Adipocyte (in vitro differentiated cells): Measurements from ENCODE around the gene CMTM7.

Experiments
- DNase-seq: peaks from one replicate; pipeline ENCODE4 v3.0.0-alpha.2; 2015; ENCODE audit warnings: low read depth
- H3K27me3 ChIP-seq: replicated peaks from 2 replicates; pipeline ENCODE4 v1.7.0; 2013; ENCODE audit warnings: mild to moderate bottlenecking, low read length, moderate library complexity; ENCODE audit not compliant: control insufficient read depth, insufficient read depth
- H3K36me3 ChIP-seq: 2 replicates; pipeline ENCODE4 v1.7.0; 2013; ENCODE audit warnings: low read length, mild to moderate bottlenecking, moderate library complexity; ENCODE audit not compliant: control insufficient read depth, insufficient read depth, severe bottlenecking
- H3K4me1 ChIP-seq: 2 replicates; pipeline ENCODE4 v1.7.0; 2013; ENCODE audit warnings: mild to moderate bottlenecking, low read length, moderate library complexity; ENCODE audit not compliant: control insufficient read depth, insufficient read depth
- H3K4me3 ChIP-seq: 2 replicates; pipeline ENCODE4 v1.7.0; 2013; ENCODE audit warnings: mild to moderate bottlenecking, low read length, moderate library complexity
- H3K9ac ChIP-seq: 2 replicates; pipeline ENCODE4 v1.7.0; 2013; ENCODE audit warnings: mild to moderate bottlenecking, low read length, moderate library complexity
- H3K9me3 ChIP-seq: 2 replicates; pipeline ENCODE4 v1.7.0; 2013; ENCODE audit warnings: mild to moderate bottlenecking, low read length, moderate library complexity; ENCODE audit not compliant: control insufficient read depth

CMTM7 gene

DNA sequence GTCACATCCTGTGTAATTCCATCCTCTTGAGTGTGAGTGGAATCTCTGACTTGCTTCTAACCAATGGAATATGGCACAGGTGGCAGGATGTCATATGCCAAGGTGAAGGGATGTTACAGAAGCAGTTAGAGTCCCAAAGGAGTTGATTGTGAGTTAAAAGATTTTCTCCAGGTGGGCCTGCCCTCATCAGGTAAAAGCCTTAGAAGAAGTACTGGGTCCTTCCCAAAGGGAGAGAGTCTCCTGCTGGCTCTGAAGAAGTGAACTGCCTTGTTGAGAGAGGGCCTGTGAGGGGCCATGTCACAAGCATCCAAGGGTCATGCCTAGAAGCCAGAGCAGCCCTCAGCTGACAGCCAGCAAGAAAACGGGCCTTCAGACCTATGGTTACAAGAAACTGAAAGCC is 13.1 kb downstream of the CMTM7 start:
- DNase-seq: no peak
- H3K4me1 ChIP-seq: peaks cover 7% of the 10 kb centered on the region
- H3K36me3 ChIP-seq: no peaks in the 10 kb centered on the region
- H3K9me3 ChIP-seq: no peaks in the 10 kb centered on the region
- H3K4me3 ChIP-seq: no peak overlapping the region
- H3K27me3 ChIP-seq: no peaks in the 10 kb centered on the region
- H3K9ac ChIP-seq: no peak overlapping the region

DNA sequence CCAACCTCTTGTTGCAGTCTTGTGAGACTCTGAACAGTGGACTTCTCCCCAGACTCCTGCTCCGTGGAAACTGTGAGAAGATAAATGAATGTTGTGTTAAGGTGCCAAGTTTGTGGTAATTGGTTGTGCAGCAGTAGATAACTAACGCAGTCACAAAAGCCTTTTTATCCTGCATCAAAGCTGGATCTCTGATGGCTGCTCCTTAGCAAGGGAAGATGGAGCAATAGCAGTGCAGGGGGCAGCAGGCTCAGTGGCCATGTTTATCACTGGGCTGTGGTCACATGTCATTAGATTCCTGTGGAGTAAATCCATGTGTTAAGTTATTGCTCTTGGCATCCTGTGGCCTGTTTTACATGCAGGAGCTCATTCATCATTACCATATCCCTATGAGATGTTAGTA is 13.5 kb downstream of the CMTM7 start:
- no peaks in the 10 kb centered on the region for H3K36me3 ChIP-seq
- H3K27me3 ChIP-seq: no peaks in the 10 kb centered on the region
- H3K4me1 ChIP-seq: peaks cover 7% of the 10 kb centered on the region
- DNase-seq: no peak
- H3K9me3 ChIP-seq: no peaks in the 10 kb centered on the region
- H3K4me3 ChIP-seq: no peak overlapping the region
- H3K9ac ChIP-seq: no peak overlapping the region

DNA sequence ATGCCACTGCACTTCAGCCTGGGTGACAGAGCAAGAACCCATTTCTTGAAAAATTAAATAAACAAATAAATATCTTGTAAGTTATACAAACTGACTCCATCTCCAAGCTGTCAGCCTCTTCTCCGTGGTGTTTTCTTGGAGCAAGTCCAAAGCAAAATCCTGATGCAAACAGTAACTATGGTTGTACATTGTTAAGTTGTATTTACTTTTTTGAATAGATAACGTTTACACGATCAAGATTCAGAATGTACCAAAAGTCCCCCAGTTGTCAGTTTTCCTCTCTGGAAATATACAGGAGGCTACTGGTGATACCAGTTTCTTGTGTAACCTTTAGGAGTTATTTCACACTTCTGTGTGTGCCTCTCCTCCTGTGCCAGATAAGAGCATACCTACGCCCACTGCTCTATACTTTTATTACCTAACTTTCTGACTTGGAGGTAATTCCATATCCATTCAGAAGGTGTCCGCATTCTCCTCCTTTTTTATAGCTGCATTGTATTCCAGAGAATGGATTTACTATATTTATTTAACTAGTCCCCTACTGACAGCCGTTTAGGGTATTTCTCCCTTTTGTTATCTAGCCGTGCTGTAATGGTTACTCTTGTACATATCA is 14.2 kb downstream of the CMTM7 start:
- Histone ChIP-seq H3K4me1 (peaks cover 5% of the 10 kb centered on the region), H3K36me3 (no peaks in the 10 kb centered on the region), H3K9me3 (no peaks in the 10 kb centered on the region), H3K4me3 (no peak overlapping the region), H3K9ac (no peak overlapping the region), H3K27me3 (no peaks in the 10 kb centered on the region)
- DNase-seq: no peak

DNA sequence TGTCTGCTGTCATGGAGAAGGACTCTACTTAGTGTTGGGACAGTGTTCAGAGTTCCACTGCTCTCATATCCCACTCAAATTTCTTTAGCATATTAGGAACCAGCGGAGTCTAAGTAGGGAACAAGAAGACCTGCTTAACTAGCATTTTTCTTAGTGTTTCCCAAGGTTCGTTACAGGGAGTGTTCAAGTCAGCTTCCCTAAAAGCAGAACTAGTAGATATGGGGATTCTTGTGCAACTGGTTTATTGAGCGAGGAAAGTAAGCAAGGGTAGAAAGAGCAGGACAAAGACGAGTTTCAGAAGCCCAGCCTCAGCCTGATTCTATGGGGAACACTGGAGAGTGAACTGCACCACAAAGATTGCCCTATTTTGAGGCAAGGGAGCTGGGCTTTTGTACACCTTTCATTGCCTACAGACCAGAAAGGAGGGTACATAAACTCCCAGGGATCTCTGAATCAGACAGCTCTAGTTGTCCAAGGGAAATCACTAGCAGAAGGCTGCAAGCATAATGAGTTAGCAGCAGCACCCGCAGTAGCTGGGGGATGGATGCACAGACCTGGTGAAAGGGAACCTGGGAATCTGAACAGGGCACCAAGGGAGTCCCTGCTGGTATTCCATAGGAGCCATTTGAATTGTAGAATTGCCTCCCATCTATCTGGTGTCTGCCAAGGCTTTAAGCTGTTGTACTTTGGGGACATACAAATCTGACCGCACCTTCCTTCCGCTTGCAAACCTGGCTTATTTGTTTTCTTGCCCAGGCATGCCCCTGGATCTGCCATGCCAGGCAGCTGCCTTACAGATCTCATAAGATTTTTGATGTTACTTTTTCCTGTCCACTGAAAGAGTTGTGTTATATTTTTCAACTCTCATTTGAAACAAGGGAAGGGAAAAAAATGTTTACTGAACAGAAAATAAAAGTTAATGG is 15.1 kb downstream of the CMTM7 start:
- Histone ChIP-seq H3K4me1 (no peaks in the 10 kb centered on the region), H3K9ac (no peak overlapping the region), H3K9me3 (no peaks in the 10 kb centered on the region), H3K36me3 (no peaks in the 10 kb centered on the region), H3K4me3 (no peak overlapping the region), H3K27me3 (no peaks in the 10 kb centered on the region)
- DNase-seq: no peak

DNA sequence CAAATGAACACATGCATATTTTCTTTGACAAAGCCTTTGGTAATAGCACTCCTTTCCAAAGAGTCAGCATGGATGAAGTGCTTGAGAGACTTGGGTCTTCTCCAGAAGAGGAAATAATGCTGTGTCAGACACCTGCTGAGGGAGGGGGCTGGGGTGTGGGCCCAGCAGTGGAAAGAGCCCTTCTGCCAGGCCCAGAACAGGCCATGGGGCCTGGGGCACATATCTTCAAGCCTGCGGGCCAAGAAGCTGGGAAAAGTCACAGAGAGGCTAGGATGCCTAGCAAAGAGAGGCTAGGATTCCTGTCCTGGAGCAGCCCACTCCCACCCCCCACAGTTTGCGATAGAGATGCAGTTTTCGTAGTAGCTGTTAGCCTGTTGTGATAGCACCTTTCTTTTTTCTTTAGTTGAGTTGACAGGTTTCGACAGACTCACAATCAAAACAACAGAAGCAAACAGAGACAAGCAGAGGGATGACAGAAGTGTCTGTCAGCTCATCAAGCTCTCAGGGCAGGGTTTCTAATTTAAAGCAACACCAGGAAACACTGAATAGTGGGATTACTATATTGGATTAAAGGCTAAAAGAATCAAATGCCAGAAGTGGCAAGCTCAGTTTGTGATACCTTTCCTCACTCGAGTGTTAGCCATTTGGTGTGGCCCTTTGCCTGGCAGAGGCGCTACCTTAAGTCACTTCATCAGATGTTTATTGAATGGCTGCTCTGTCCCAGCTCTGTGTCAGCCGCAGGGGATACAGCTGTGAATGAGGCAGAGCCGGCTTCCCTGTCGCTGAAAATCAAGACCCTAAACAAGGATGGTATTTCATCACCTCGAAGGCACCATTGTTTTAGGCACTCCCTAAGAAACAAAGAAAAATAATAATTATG is 19.0 kb downstream of the CMTM7 start:
- H3K4me3 ChIP-seq: no peak overlapping the region
- no peaks in the 10 kb centered on the region for H3K27me3 ChIP-seq
- H3K9ac ChIP-seq: no peak overlapping the region
- H3K36me3 ChIP-seq: no peaks in the 10 kb centered on the region
- DNase-seq: no peak
- no peaks in the 10 kb centered on the region for H3K9me3 ChIP-seq
- H3K4me1 ChIP-seq: no peaks in the 10 kb centered on the region

DNA sequence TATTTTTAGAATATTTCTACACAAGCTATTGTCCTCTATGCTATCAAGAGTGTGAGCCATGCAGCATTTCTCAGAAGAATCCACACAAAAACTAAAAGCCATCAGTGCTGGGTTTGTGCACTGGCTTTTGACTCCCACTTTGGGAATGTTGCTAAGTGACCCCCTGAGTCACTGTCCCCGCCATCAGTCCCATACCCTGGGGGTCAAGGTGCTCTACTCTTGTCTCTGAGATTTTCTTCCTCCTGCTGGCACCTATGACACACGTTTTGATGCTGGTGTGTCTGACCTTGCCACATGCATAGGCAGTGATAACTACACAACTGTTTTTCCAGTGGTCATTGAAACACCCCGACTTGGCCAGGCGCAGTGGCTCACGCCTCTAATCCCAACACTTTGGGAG is 19.8 kb downstream of the CMTM7 start:
- DNase-seq: no peak
- no peaks in the 10 kb centered on the region for H3K4me1 ChIP-seq

DNA sequence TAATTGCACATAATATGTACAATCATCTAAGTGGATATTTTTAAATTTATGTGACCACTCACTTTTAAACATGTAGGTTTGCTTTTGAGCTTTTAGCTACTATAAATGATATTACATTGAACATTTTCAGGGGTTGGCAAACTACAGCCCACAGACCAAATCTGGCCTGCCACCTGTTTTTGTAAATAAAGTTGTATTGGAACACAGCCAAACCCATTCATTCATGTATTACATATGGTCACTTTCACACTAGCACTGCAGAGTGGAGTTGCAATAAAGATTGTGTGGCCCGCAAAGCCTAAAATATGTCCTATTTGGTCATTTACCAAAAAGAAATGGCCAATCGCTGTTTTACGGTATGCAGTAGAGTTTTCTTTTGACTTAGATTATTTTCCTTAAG is 21.2 kb downstream of the CMTM7 start:
- Histone ChIP-seq H3K4me1 (no peaks in the 10 kb centered on the region), H3K27me3 (no peaks in the 10 kb centered on the region)

More for the DNA sequence above, 19.8 kb downstream of the CMTM7 start:
- Histone ChIP-seq H3K9me3 (no peaks in the 10 kb centered on the region), H3K36me3 (no peaks in the 10 kb centered on the region), H3K27me3 (no peaks in the 10 kb centered on the region), H3K9ac (no peak overlapping the region), H3K4me3 (no peak overlapping the region)

DNA sequence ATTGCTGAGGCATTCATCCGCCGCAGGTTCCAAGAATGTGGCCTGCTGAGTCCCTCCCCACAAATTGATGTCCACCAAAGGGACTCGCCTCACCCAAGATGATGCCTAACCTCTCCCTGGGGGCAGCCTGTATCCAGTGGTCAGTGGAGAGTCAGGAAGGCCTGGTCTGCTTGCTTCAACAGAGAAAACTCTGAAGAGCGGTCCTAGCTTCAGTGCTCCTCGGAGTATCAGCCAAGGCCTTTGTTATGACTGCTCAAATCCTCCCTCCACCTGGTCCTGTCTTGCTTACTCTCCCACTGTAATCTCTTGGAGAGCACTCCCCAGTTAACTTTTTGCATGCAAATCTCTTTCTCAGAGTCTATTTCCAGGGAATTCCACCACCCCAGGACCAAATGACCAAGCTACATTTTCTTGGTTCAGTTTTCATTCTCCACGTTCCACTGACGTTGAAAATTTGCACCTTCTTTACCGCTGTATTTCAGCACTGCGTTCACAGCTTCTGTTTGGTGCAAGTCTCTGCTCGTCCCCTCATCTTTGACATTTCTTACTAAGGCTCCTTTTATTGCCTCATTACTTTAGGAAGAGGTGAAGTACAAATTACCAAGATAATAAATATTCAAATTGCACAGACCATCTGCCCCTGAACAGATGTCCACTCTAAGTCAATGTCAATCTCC is 22.3 kb downstream of the CMTM7 start:
- no peak for DNase-seq
- Histone ChIP-seq H3K4me1 (no peaks in the 10 kb centered on the region), H3K9ac (no peak overlapping the region), H3K4me3 (no peak overlapping the region), H3K27me3 (no peaks in the 10 kb centered on the region), H3K36me3 (no peaks in the 10 kb centered on the region), H3K9me3 (no peaks in the 10 kb centered on the region)

More for the DNA sequence above, 21.2 kb downstream of the CMTM7 start:
- Histone ChIP-seq H3K36me3 (no peaks in the 10 kb centered on the region), H3K9ac (no peak overlapping the region), H3K4me3 (no peak overlapping the region), H3K9me3 (no peaks in the 10 kb centered on the region)
- DNase-seq: no peak

DNA sequence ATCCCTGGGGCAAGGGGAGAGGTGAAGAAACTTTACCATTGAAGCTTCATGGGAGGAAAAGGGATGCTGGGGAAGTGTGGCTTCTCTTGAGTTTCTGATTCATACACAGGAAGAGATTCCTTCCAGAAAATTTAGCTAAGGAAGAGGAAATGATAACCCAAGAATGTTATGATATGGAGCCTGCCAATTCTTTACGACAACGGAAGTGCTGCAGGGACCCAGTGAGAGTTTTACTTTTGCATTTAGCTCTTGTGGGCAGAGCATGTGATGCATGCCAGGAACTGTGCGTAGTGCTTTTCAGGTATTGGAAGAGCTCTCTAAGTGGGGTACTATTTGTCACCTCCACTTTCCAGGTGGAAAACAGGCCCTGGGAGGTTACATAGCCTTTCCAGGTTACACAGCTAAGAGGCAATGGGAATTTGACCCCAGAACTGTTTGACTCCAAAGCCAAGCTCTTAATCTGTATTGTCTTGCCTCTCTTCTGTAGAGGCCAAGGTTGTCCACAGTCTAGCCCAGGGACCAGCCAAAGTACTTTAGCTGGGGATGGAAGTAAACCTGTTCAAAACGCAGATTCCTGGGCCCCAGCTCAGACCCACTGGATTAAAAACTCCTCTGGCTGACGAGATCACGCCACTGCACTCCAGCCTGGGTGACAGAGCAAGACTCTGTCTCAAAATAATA is 23.0 kb downstream of the CMTM7 start:
- H3K9me3 ChIP-seq: no peaks in the 10 kb centered on the region
- no peak overlapping the region for H3K9ac ChIP-seq
- no peaks in the 10 kb centered on the region for H3K27me3 ChIP-seq
- no peak overlapping the region for H3K4me3 ChIP-seq
- no peaks in the 10 kb centered on the region for H3K4me1 ChIP-seq
- H3K36me3 ChIP-seq: no peaks in the 10 kb centered on the region
- no peak for DNase-seq

DNA sequence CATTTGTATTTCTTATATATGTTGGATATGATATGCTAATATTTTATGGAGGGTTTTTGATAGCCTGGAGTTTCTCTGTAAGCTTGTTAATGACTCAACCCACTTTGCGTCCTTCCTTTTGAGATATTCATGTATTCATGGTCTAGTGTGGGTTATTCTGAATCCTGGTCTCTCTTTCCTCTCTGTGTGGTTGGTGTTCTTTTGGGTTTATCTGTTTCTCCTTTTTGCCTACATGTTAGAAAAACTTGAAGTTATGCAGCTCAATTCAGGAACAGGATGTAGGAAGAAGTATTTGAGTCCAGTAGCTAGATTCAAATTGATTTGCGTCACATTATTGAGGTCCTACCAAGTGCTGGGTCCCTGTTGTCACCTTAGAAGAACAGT is 28.1 kb downstream of the CMTM7 start:
- H3K9me3 ChIP-seq: no peaks in the 10 kb centered on the region
- no peak overlapping the region for H3K9ac ChIP-seq
- DNase-seq: no peak
- no peaks in the 10 kb centered on the region for H3K27me3 ChIP-seq
- H3K4me1 ChIP-seq: peaks cover 30% of the 10 kb centered on the region
- no peak overlapping the region for H3K4me3 ChIP-seq
- no peaks in the 10 kb centered on the region for H3K36me3 ChIP-seq
